Duodenal mucosa (tissue), 2 donors: ENCODE results near the gene HABP4.

Source experiments
- H3K27ac ChIP-seq: one replicate; pipeline ENCODE4 v1.7.0; 2013; ENCODE audit warnings: low read depth, low read length
- H3K27me3 ChIP-seq, 2 donors: one replicate each; pipeline ENCODE4 v1.7.0; 2013; ENCODE audit warnings: low read length in 2 of 2, control low read depth in 1 of 2; ENCODE audit not compliant: insufficient read depth in 2 of 2, control insufficient read depth in 1 of 2
- H3K36me3 ChIP-seq, 2 donors: one replicate each; pipeline ENCODE4 v1.7.0; 2013; ENCODE audit warnings: low read length in 2 of 2, control low read depth in 1 of 2; ENCODE audit not compliant: insufficient read depth in 2 of 2, control insufficient read depth in 1 of 2
- H3K4me1 ChIP-seq, 2 donors: one replicate each; pipeline ENCODE4 v1.7.0; 2013; ENCODE audit warnings: low read length in 2 of 2, control low read depth in 1 of 2; ENCODE audit not compliant: insufficient read depth in 2 of 2, control insufficient read depth in 1 of 2
- H3K4me3 ChIP-seq, 2 donors: one replicate each; pipeline ENCODE4 v1.7.0; 2013; ENCODE audit warnings: low read length in 2 of 2, low read depth in 1 of 2
- H3K9ac ChIP-seq, 2 donors: one replicate each; pipeline ENCODE4 v1.7.0; 2013; ENCODE audit warnings: low read length in 2 of 2, low read depth in 1 of 2
- H3K9me3 ChIP-seq, 2 donors: one replicate each; pipeline ENCODE4 v1.7.0; 2013; ENCODE audit warnings: low read length in 2 of 2, control low read depth in 1 of 2; ENCODE audit not compliant: control insufficient read depth in 1 of 2

The HABP4 gene

DNA sequence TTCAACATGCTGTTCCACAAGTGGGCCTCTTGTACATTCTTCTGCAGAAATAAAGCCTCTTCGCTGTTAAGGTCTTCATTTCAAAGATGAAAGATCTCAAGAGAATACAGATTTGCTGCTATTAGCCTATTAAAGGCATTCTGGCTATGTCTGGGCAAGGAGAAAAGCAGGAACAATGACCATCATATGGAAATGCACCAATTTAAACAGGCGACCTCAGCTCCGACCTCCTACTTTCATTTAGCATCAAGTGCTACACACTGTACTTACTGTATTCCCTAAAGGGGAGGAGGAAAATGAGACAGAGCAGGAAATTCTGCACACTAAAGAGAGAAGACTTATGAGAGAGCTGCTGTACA is 64.8 kb downstream of the HABP4 start:
- no peak overlapping the region for H3K4me3 ChIP-seq
- no peak overlapping the region for H3K27ac ChIP-seq
- H3K36me3 ChIP-seq = peaks cover 5 to 11% of the 10 kb centered on the region in 2 donors
- H3K4me1 ChIP-seq = peaks cover 0 to 3% of the 10 kb centered on the region in 2 donors
- no peak overlapping the region for H3K9ac ChIP-seq
- H3K27me3 ChIP-seq = no peaks in the 10 kb centered on the region
- H3K9me3 ChIP-seq = no peaks in the 10 kb centered on the region

DNA sequence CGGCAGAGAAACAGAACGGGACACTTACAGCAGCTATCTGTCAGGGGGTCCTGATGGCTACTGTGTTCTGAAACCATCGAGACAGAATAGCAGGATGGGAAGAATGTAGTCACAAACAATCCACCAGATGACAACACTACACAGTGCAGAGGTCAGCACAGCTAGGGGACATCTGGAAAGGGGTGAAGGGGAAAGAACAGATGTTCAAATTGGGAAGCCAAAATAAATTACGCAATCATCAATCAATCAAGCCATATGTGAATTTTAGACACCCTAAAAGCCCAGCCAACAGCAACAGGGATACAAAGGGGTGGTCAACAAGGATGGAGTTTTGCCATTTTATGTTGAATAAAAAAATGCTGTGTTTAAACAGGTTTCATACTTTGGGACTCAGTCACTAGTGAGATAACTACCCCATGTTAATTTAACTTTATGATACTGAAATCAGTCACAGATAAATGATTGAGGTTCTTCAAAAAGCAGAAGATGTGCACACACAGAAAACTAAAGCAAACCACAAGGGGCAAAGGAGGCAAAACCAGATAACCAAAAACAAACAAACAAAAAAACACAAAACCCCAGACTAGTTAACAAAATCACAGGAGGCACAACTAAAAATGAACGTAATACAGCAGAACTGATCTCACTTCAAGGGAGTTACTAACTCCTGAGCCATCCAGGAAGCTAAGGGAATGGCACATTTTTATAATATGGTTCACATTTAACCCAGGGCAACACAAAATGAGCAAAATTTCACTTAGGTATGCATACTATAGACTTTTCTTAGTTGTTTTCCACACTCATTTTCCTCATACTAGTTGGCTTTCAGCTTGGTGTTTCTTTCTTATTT is 65.9 kb downstream of the HABP4 start:
- H3K27ac ChIP-seq = no peak overlapping the region
- no peak overlapping the region for H3K4me3 ChIP-seq

DNA sequence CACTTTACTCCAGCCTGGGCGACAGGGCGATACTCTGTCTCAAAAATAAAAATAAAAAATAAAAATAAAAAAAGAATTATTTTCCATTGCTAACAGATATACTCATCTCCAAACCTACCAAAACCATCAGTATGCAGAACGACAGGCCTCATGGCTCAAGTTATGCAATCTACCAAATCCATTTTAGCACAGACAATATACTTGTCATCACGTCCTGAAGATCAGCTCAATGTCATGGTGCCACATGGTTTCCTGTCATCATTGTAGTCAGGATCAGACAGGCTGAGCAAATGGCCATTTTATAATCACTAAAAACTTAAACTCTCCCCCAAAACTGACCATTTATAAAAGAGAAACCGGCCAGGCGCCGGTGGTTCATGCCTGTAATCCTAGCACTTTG is 69.1 kb downstream of the HABP4 start:
- Histone ChIP-seq H3K4me3 (no peak overlapping the region), H3K27ac (no peak overlapping the region), H3K9ac (no peak overlapping the region), H3K9me3 (no peaks in the 10 kb centered on the region), H3K27me3 (no peaks in the 10 kb centered on the region), H3K36me3 (peaks cover 4 to 20% of the 10 kb centered on the region in 2 donors), H3K4me1 (peaks cover 0 to 3% of the 10 kb centered on the region in 2 donors)

More for the DNA sequence above, 65.9 kb downstream of the HABP4 start:
- H3K9ac ChIP-seq = no peak overlapping the region
- H3K9me3 ChIP-seq = no peaks in the 10 kb centered on the region
- H3K27me3 ChIP-seq = no peaks in the 10 kb centered on the region
- peaks cover 5 to 15% of the 10 kb centered on the region in 2 donors for H3K36me3 ChIP-seq
- H3K4me1 ChIP-seq = peaks cover 0 to 3% of the 10 kb centered on the region in 2 donors

DNA sequence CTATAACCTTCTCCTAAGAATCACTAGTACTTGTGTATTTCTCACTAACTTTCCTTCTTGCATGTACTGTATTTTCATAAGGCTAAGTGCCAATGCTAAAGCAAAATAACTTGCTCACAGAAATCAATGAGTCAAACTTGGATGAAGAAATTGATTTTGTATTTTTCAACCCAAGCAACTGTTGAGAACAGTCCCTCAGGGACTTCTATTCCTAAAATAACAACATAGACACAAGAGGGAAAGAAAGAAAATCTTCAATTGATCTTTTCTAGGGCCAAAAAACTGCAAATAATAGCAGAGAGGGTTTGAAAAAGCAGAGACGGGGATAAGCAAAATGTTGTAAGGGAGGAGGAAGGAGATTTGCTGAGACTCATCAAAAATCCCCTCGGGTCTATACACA is 69.8 kb downstream of the HABP4 start:
- no peaks in the 10 kb centered on the region for H3K27me3 ChIP-seq
- peaks cover 0 to 17% of the 10 kb centered on the region in 2 donors for H3K36me3 ChIP-seq
- peaks cover 0 to 3% of the 10 kb centered on the region in 2 donors for H3K4me1 ChIP-seq
- H3K9ac ChIP-seq = no peak overlapping the region
- H3K4me3 ChIP-seq = no peak overlapping the region
- no peaks in the 10 kb centered on the region for H3K9me3 ChIP-seq
- no peak overlapping the region for H3K27ac ChIP-seq

DNA sequence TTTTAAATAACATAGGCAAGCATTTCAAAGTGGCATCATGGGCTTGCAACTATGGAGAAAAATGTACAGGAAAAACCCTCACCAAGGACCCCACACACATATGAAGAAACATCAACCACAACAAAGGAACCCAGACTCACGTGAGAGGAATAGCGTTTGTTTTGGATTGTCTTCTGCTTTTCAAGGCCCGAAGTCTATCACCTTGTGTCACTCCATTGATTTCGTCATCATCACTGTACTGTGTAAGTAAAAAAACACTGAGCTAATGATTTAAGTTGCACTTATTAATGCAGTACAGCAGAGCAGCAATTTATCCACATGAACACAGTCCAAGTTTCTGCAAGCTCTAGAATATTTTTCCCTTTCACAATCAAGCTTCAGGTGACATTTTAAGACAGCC is 72.4 kb downstream of the HABP4 start:
- no peaks in the 10 kb centered on the region for H3K9me3 ChIP-seq
- H3K36me3 ChIP-seq = peaks cover 0 to 20% of the 10 kb centered on the region in 2 donors
- H3K27me3 ChIP-seq = no peaks in the 10 kb centered on the region
- H3K9ac ChIP-seq = no peak overlapping the region
- no peak overlapping the region for H3K27ac ChIP-seq
- H3K4me3 ChIP-seq = no peak overlapping the region
- H3K4me1 ChIP-seq = no peaks in the 10 kb centered on the region

DNA sequence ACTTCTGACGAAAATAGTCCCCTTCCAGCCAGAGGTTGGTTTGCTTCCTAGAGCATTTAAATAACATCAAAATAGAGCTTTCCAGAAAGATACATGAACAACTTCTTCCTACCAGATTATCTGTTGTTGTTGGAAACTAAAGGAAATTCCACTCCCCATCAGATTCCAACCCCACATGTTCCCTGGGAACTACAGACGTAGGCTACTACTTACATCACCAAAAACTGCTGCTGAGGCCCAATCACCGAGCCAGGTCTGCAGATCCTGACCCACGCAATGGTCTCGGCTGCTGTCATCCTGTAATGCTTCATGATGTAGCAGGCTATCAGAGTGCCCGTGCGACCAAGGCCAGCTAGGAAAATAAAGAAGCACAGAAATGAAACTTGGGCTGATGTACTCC is 73.4 kb downstream of the HABP4 start:
- Histone ChIP-seq H3K27ac (no peak overlapping the region), H3K9ac (no peak overlapping the region), H3K36me3 (peaks cover 0 to 20% of the 10 kb centered on the region in 2 donors), H3K9me3 (no peaks in the 10 kb centered on the region), H3K4me3 (no peak overlapping the region), H3K27me3 (no peaks in the 10 kb centered on the region), H3K4me1 (no peaks in the 10 kb centered on the region)

DNA sequence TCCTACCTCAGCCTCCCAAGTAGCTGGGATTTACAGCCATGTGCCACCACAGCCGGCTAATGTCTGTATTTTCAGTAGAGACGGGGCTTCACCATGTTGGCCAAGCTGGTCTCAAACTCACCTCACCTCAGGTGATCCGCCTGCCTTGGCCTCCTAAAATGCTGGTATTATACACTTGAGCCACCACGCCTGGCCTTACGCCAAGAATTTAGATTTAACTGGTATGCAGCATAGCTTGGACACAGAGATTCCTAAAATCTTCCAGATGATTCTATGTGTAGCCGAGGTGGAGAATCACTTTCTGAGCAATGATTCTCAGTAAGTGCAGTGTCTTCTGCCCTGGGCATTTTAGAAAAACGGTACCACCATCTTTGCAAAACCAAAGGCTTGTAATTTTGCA is 74.1 kb downstream of the HABP4 start:
- Histone ChIP-seq H3K9ac (no peak overlapping the region), H3K27ac (no peak overlapping the region), H3K36me3 (peaks cover 0 to 20% of the 10 kb centered on the region in 2 donors), H3K9me3 (no peaks in the 10 kb centered on the region), H3K4me1 (no peaks in the 10 kb centered on the region), H3K27me3 (no peaks in the 10 kb centered on the region), H3K4me3 (no peak overlapping the region)

DNA sequence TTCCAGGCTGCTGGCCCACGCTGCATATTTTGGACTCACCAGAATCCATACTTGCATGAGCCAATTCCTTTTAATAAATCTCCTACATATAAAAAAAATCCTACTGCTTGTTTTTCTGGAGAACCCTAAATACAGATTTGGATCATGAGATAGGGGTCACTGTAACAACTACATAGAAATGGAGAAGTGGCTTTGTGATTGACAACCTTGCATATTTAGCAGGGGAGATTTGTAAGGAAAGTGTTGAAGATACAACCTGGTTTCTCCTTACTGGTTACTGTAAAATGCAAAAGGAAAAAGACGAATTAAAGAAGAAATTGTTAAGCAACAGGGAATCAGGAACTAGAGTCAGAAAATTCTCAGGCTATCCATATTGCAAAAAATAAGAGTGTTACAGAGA is 74.8 kb downstream of the HABP4 start:
- H3K27ac ChIP-seq = no peak overlapping the region
- H3K4me3 ChIP-seq = no peak overlapping the region
- H3K9ac ChIP-seq = no peak overlapping the region
- no peaks in the 10 kb centered on the region for H3K9me3 ChIP-seq
- peaks cover 0 to 20% of the 10 kb centered on the region in 2 donors for H3K36me3 ChIP-seq
- no peaks in the 10 kb centered on the region for H3K27me3 ChIP-seq
- H3K4me1 ChIP-seq = no peaks in the 10 kb centered on the region

DNA sequence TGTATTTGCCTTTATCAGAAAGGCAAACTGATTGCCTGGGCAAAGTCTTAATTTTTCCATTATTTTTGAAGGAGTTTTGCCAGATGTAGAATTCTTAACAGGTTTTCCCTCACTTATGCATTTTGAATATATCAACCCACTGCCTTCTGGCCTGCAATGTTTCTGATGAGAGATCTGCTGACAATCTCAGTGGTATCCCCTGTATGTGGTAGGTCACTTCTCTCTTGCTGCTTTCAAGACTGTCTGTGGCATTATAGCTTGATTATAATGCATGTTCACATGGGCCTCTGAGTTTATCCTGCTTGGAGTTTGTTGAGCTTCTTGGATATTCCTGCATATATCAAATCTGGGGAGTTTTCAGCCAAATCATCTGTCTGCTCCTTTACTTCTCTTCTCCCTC is 82.2 kb downstream of the HABP4 start:
- H3K9me3 ChIP-seq = peaks cover 0 to 5% of the 10 kb centered on the region in 2 donors
- no peak overlapping the region for H3K9ac ChIP-seq
- peaks cover 11 to 21% of the 10 kb centered on the region in 2 donors for H3K36me3 ChIP-seq
- H3K27ac ChIP-seq = no peak overlapping the region
- H3K4me1 ChIP-seq = no peaks in the 10 kb centered on the region
- no peak overlapping the region for H3K4me3 ChIP-seq
- H3K27me3 ChIP-seq = no peaks in the 10 kb centered on the region

DNA sequence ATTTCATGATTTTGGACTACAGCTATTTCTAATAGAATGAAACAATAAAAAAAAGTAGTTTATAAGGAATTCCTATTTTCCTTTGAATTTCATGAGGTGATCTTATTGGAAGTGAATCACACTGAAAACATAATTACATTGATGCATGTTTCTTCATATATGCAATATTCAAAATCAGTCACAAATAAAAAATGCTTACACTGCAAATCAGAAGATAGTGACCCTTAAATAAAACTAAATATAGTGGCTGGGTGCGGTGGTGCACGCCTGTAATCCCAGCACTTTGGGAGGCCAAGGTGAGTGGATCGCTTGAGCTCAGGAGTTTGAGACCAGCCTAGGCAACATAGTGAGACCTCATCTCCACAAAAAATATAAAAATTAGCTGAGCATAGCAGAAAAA is 90.1 kb downstream of the HABP4 start:
- Histone ChIP-seq H3K9ac (no peak overlapping the region), H3K36me3 (peaks cover 3 to 13% of the 10 kb centered on the region in 2 donors), H3K4me3 (no peak overlapping the region), H3K9me3 (no peaks in the 10 kb centered on the region), H3K27me3 (no peaks in the 10 kb centered on the region), H3K27ac (no peak overlapping the region), H3K4me1 (no peaks in the 10 kb centered on the region)
